Glomerular visceral epithelial cell (primary cell): ENCODE results near the gene FGF22.

Source experiments
- DNase-seq: peaks from one replicate; pipeline ENCODE4 v3.0.0-alpha.2; 2016; ENCODE audit errors: extremely low spot score

The FGF22 gene

GRCh38 chr19:679418-680286 lies 40.0 kb downstream of the FGF22 start:
- peak; percentile 70 for DNase-seq

- DNase-seq: peak; percentile 100
Observed at GRCh38 chr19:680287-681028, 40.8 kb downstream of the FGF22 start.

GRCh38 chr19:681029-682019 lies 41.6 kb downstream of the FGF22 start:
- DNase-seq: no peak

GRCh38 chr19:682678-683320 lies 43.1 kb downstream of the FGF22 start:
- no peak for DNase-seq

- no peak for DNase-seq
Observed at GRCh38 chr19:685454-685931, 45.8 kb downstream of the FGF22 start.

- no peak for DNase-seq
Observed at GRCh38 chr19:686589-687297, 47.1 kb downstream of the FGF22 start.

- no peak for DNase-seq
Observed at GRCh38 chr19:687569-688166, 48.0 kb downstream of the FGF22 start.

- DNase-seq: no peak
Observed at GRCh38 chr19:688214-688613, 48.5 kb downstream of the FGF22 start.

- no peak for DNase-seq
Observed at GRCh38 chr19:688992-689391, 49.3 kb downstream of the FGF22 start.

- DNase-seq: no peak
Observed at GRCh38 chr19:690203-690602, 50.5 kb downstream of the FGF22 start.
